ENCODE measurements around the gene PDE1C.

GRCh38 chr7:32047075-32047474, 23.1 kb downstream of the PDE1C start:
- TF ChIP-seq POLR2A (IDR thresholded peaks at IDR 0.05; ENCODE audit: low read depth, low read length) (no peak), TAF1 (IDR thresholded peaks at IDR 0.05; ENCODE audit: low read depth, low read length) (no peak), POLR2AphosphoS5 (IDR thresholded peaks at IDR 0.05; ENCODE audit: low read depth, low read length) (no peak), SPI1 (IDR thresholded peaks at IDR 0.05; ENCODE audit: low read depth, low read length) (no peak)

Data from GM12891 (cell line).